Stimulated activated CD8-positive, alpha-beta memory T cell treated with anti-CD3 and anti-CD28 coated beads, Interleukin-12 subunit alpha, Interleukin-12 subunit beta, amount 100 ng/mL, for 1 hour (primary cell): Measurements from ENCODE around the gene STIL.
"Not testable (repeated sequence)": the region's sequence is repeated elsewhere in the genome, so short reads cannot be mapped to it uniquely, and the experiment has no call there.

Experiments
- DNase-seq: peaks from one replicate; pipeline ENCODE4 v3.0.0-alpha.2; 2020; ENCODE audit warnings: low read depth

STIL gene

GRCh38 chr1:47313915-47314664 lies at the start of gene STIL:
STIL (minus strand) TSS chr1:47314147; CDS start chr1:47310319, 3,828 bp downstream.
- DNase-seq, result peak; percentile 93

- no peak for DNase-seq
These were observed 48.9 kb upstream of the STIL start for GRCh38 chr1:47362828-47363227.

- no peak for DNase-seq
These were observed 47.4 kb upstream of the STIL start for GRCh38 chr1:47361380-47361779.

GRCh38 chr1:47351305-47351704 lies 37.4 kb upstream of the STIL start:
- no peak for DNase-seq

- DNase-seq, result no peak
These were observed 34.3 kb upstream of the STIL start for GRCh38 chr1:47348246-47348645.

GRCh38 chr1:47347735-47348134 lies 33.8 kb upstream of the STIL start:
- DNase-seq, result no peak

- DNase-seq, result not testable (repeated sequence)
These were observed 33.0 kb upstream of the STIL start for GRCh38 chr1:47346979-47347378.

- DNase-seq, result no peak
These were observed 26.3 kb upstream of the STIL start for GRCh38 chr1:47340227-47340626.

- no peak for DNase-seq
These were observed 24.5 kb upstream of the STIL start for GRCh38 chr1:47338249-47339077.

GRCh38 chr1:47337350-47337749 lies 23.4 kb upstream of the STIL start:
- no peak for DNase-seq

GRCh38 chr1:47334765-47335435 lies 21.0 kb upstream of the STIL start:
- no peak for DNase-seq

GRCh38 chr1:47333922-47334764 lies 20.2 kb upstream of the STIL start:
- peak; percentile 49 for DNase-seq

GRCh38 chr1:47333578-47333921 lies 19.6 kb upstream of the STIL start, which contains the start of gene CMPK1:
CMPK1 (plus strand) TSS chr1:47333790; CDS start chr1:47333946, 156 bp downstream.
- peak; percentile 69 for DNase-seq

GRCh38 chr1:47332779-47333577 lies 19.0 kb upstream of the STIL start:
- DNase-seq, result no peak

GRCh38 chr1:47331875-47332274 lies 17.9 kb upstream of the STIL start:
- DNase-seq, result no peak

GRCh38 chr1:47330212-47330611 lies 16.3 kb upstream of the STIL start:
- DNase-seq, result no peak

- no peak for DNase-seq
These were observed 15.0 kb upstream of the STIL start for GRCh38 chr1:47328992-47329391.

GRCh38 chr1:47326271-47326670 lies 12.3 kb upstream of the STIL start:
- no peak for DNase-seq

GRCh38 chr1:47325528-47325927 lies 11.6 kb upstream of the STIL start:
- no peak for DNase-seq

GRCh38 chr1:47324682-47325081 lies 10.7 kb upstream of the STIL start:
- no peak for DNase-seq

GRCh38 chr1:47323599-47324031 lies 9.7 kb upstream of the STIL start:
- no peak for DNase-seq
